ENCODE data around the gene C14orf132. TPM values are rescaled to one million over a fixed set of nuclear protein-coding genes. Genes with fewer than 3 reads are reported as not detected.

Gene C14orf132
- total and polyA plus RNA-seq, 9 of the 15 experiments (the other 6 are each of a cell fraction or from before 2014, with no cell fraction given) = not detected

- TF ChIP-seq TBP (optimal IDR thresholded peaks at IDR 0.05; ENCODE audit: low read depth, low read length) (no peak), TFAM (CRISPR knock-in tag; conservative IDR thresholded peaks at IDR 0.05) (no peak), FUS (optimal IDR thresholded peaks at IDR 0.05; ENCODE audit: low read depth, low read length) (no peak), ZBTB12 (CRISPR knock-in tag; IDR thresholded peaks at IDR 0.05) (no peak), ZNF282 (CRISPR knock-in tag; IDR thresholded peaks at IDR 0.05) (no peak), MTA3 (IDR thresholded peaks at IDR 0.05; ENCODE audit: borderline replicate concordance) (no peak), ZBTB34 (CRISPR knock-in tag; IDR thresholded peaks at IDR 0.05) (no peak), JUND (IDR thresholded peaks at IDR 0.05; ENCODE audit: borderline replicate concordance, low read depth, low read length) (no peak), JUND (tag; IDR thresholded peaks at IDR 0.05; ENCODE audit: borderline replicate concordance, low read depth, low read length) (no peak), POLR2AphosphoS2 (IDR thresholded peaks at IDR 0.05; ENCODE audit: low read length) (no peak), NR2C2 (CRISPR knock-in tag; IDR thresholded peaks at IDR 0.05) (no peak), NR2C2 (tag; IDR thresholded peaks at IDR 0.05) (no peak), ZNF280B (CRISPR knock-in tag; IDR thresholded peaks at IDR 0.05) (no peak), TCFL5 (CRISPR knock-in tag; conservative IDR thresholded peaks at IDR 0.05) (no peak)
Measured at GRCh38 chr14:96055065-96055752, 16.0 kb downstream of the C14orf132 start (continued).
